B cell (primary cell): ENCODE measurements around the gene NMD3.

ENCODE experiments used
- CTCF ChIP-seq: fragments of 200-600 bp; IDR thresholded peaks from one replicate; pipeline ENCODE4 v1.8.0; 2022; ENCODE audit warnings: antibody characterized with exemption, mild to moderate bottlenecking
- EZH2 ChIP-seq: IDR thresholded peaks from 2 replicates; pipeline ENCODE4 v1.6.1; 2012; ENCODE audit warnings: borderline replicate concordance, low read depth, mild to moderate bottlenecking, moderate library complexity, low read length; ENCODE audit not compliant: insufficient read depth, poor library complexity, severe bottlenecking

DNA sequence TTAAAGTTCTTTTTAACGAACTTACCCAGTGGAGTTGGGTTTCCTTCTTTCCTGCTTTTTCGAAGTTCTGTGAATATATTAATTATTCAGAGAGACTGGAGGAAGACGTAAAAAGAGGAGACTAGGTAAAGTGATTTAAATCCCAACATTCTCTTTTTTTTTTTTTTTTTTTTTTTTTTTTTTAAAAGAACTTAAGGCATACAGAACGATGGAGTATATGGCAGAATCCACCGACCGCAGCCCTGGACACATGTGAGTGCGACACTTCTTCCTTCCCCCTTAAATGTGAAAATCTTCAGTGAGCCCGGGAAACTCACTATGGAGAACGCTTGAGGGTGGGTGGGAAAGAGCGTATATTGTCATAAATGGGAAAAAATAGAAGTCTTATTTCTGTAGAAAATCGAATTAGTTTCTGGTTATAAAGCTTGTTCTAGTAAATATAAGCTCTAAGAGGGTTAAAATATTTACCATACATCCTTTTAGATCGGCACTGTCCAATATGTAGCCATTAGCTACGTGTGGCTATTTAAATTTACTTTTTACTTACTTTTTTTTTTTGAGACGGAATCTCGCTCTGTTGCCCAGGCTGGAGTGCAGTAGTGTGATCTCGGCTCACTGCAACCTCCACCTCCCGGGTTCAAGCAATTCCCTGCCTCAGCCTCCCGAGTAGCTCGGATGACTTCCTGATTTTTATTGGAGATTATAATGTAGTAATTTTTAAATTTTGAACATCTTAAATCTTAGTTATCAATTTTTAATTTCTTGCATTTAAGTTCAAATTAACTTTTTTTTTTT, 892 bp downstream of the NMD3 start:
- TF ChIP-seq CTCF (no peak), EZH2 (no peak)
